AG08395 (cell line): Measurements from ENCODE around the gene NABP1.

ENCODE experiments used
- DNase-seq: peaks from one replicate; pipeline ENCODE4 v3.0.0; 2012; ENCODE audit warnings: mixed read lengths, low spot score

Gene NABP1

DNA sequence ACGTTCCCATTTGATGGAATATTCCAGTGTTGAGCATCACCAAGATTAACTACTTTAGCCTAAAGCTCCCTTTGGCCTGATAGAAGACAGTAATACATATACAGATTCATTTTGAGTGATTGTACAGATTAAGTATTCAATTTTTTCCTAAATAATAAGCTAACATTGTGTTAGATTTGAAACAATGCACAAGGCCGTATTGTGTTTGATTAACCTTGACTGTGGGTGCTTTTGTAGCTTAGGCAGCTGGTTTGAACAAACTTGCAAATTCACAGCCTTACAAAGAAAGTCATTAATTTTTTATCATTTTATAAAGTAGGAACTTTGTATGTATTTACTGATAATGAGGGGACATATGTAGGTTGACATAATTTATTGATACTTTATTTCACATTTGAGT lies 29.6 kb downstream of the NABP1 start:
- no peak for DNase-seq

DNA sequence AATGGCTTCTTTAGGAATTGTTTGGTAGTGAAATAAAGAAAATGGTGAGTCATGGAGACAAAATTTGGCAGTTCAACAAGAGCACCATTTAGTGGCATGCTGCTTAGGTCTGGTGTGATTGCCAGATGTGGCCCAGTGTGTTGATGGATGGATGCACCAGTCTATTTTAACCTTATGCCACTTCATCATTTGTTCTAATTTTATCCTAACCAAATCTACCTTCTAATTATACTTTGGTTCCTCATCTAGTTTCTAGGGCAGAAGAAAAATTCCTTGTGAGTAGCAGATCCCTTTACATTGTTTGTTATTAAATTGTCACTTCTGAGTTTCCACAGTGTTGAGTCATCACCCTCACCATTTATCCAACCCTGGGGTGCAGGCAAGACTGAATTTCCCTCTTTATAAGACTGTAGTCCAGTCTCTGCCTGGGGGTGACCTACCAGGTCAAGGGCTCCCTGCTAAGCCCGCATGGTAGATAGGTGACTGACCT lies 32.5 kb downstream of the NABP1 start:
- DNase-seq: peak; percentile 72

DNA sequence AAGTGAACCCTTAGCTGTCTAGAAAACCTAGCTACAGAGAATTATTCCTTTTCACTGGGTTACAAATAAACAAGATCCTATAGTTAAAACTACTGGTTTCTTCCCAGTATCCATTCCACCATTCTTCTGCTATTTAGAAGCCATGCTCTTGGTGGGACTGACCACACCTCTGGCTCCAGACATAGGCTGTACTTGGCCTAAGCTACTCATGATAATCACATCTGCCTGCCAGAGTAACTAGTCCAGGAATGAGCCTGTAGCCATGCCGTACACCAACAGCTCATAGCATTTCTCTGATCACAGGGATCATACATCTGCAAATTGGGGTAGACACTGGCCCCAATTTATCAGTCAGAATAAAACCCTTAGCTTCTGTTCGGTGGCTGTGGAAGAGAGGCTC lies 33.7 kb downstream of the NABP1 start:
- DNase-seq: no peak

DNA sequence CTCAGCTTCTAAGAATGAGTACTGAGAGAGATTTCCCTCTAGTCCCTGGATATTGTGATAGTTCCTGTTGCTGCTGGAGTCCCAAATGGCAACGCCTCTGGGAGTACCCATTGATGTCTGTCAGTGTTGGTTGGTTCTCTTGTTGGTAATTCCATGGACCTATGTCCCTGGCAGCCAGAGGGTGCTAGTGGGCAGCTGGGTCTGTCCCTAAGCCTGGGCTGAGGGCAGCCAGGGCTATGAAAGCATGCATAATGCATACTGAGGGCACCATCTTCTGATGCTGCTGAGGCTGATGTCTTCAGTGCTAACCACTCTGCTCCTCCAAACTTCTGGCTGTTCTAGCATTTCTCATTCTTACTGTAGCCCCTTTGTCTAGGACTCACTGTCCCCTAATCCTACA lies 35.9 kb downstream of the NABP1 start:
- no peak for DNase-seq

DNA sequence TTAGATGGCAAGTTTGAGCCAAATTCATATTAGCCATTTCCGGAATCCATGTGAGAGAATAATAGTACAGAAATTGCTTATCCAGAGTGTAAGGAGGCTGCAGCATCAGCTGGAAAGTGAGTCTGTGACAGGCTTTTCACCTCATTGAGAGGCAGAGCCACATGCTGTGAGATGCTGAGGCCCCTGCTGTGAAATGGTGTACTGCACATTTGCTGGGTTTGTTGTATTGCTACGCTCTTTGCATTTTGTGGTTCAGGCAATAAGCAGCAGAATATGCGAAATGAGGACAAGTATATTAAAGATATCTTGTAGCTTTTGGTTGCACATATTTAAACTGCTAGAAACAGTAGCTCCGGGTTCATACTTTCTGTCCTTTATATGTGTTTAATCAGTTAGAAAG lies 37.0 kb downstream of the NABP1 start:
- DNase-seq: no peak

DNA sequence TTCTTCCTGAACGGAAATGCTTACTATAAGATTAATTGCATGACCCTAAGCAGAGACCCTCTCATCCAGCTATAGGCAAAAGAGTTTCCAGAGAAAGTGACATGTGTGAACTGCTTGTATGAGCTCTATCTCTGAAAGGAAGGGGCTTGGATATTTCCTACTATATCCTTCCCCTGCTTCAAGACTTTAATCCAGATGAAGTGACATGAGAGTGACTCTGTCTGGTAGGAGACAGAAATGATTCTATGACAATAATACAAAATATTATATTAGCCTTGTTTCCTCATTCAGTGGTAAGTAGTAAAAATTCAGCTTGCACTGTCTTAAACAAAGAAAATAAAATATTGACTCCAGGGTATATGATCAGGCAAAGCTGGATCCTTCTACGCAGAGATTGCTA lies 37.5 kb downstream of the NABP1 start:
- no peak for DNase-seq

DNA sequence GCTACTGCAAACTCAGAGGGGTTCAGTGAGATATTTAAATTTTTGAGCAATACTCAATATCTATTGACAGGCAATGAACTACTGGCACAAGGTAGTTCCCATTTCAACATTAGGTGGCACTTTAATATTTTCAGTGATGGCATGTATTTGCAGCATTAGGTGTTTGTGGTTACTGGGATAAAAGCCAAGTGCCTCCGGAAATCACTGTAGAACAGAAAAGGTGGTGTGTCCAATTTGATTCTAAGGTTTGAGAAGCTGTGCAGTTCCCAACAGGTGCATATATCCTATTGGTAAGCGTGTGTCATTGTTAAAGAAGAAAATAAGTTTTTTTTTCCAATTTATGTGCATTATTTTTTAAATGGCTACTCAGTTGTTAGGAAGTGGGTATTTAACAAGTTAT lies 41.3 kb downstream of the NABP1 start:
- no peak for DNase-seq

DNA sequence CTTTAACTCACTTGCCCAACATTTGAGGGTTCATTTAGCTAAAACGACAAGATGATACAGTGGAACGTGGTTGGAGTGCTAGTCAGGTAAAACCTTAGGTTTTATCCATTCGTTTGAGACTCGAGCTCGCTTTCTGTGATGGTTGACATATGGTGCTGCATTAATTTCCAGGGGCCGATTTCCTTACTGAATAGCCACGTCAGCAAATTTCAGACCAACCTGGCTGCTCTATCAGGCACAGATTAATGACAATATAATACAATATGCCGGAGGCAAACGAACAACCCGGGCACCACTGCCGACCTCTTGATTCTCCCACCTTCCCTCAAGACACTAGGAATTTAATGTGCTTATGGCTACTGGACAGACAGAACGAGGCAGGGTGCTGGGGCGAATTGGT lies 42.0 kb downstream of the NABP1 start:
- DNase-seq: no peak

DNA sequence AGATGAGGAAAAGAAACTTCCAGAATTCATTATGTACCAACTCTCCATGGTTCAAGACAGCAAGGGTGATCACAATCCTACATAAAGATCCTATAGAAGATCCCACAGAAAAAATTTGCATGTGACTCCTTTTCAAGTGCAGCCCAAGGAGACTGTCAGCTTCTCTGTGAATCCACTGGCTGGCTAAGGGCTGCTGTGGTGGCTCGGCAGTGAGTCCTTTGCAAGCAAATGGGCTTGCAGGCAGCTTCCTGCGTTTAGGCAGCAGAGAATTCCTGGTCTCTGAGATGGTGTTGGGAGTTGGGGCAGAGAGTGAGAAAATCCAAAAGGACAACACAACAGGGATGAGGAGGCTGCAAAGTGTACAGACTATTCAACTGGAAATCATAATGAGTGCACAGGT lies 43.4 kb downstream of the NABP1 start:
- DNase-seq: no peak

DNA sequence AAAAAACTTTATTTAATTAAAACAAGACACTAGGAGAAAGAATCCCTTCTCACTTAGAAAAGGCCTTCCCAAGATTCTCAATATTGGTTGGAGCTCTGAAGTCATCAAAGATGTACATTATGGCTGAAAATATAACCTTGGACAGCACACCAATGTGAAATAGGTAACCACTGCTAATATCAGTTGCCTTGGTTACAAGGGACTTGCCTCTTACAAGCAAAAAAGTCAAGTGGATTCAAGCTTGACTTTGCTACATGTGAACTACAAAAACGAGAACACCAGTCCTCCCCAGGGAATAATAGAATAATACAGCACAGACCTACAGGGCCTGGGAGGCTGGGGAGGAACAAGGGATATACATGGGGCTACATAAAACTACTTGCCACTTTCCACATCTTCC lies 46.1 kb downstream of the NABP1 start:
- no peak for DNase-seq

DNA sequence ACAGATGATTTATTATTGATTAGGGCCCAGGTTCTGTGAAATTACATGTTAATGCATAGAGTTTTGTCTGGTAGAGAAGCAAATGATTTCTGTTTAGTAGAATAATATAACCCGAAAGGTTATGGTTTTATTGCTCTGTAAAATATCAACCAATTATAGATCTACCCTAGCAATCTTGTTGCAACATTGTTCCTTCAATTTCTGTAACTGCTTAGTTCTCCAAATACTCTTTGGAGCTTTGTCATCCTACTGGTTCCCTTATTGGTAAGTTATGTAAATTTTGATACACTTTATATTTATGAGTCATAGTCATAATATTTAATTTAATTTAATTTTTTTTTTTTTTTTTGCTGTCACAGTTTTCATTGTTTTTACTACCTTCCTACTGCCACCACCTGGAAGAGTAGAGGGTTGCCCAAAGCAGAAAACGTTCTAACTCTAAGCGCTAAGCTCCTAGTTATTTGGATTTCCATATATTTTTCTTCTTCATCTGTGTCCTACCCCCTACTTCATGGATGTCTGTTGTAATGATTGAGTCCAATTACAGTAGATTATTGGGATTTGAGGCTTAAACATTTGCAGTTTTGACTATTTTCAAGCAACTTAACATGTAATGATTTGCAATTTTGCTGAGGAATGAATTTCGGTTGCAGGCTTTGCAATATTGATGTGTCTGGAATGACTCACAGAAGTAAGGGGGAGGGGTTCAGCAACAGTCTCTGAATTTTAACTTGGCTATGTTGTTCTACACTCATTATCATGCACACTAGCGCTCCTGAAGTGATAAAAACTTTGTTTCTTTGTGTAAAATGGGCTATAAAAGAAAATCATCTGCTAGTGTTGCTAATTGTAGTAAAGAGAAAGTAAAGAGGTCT lies 51.1 kb downstream of the NABP1 start:
- DNase-seq: peak; percentile 27

DNA sequence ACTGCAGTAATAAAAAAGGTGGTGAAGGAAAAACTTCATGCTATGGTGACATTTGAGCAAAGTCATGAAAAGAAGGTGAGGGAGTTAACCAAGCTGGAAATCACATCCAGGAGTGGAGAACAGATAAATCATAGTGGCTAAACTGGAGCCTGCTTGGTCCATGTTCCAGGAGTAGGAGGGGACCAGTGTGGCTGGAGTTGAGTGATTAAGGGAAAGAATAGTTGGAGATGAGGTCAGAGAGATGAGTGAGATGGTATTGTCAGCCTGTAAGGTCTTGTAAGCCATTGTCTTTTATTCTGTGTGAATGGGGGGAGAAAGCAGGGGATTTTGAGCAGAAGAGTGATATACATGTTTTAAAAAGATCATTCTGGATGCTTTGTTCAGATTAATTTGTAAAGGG lies 52.3 kb downstream of the NABP1 start:
- no peak for DNase-seq
